Glomerular endothelial cell (primary cell): Measurements from ENCODE around the gene PLXNA2. TPM values are rescaled to one million over a fixed set of nuclear protein-coding genes. Genes with fewer than 3 reads are reported as not detected.

Experiments used
- DNase-seq: peaks from one replicate; pipeline ENCODE4 v3.0.0-alpha.2; 2011; ENCODE audit warnings: low read depth, low spot score; ENCODE audit errors: extremely low read depth
- total RNA-seq: library from RNA; depleted of rRNA; stranded (reverse); fragments of >200 nt; gene quantifications from 2 replicates; pipeline ENCODE4 v1.2.3, GENCODE V29; 2015

The PLXNA2 gene
- total RNA-seq, 1 donor from 2014 or later, result 181 TPM

GRCh38 chr1:208080396-208081286 lies 163.5 kb downstream of the PLXNA2 start:
- no peak for DNase-seq

DNA sequence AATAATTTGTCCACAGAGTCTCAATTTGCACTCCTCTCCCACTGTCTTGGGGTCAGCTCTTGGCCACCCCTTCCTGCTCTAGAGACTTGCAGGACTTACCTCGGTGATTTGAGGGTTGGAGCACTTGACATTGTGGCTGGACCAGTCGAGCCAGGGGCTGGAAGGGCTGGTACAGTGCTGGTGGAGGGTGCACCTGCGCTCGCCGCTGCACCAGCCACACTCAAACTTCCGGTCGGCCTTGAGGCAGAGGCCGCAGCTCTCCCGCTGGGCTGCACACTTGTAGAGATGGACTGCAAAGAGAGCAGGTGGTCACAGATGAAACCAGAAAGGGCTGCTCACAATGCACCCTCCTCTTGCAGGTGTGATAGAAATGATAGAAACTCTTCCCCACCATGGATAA lies 165.0 kb downstream of the PLXNA2 start:
- no peak for DNase-seq

DNA sequence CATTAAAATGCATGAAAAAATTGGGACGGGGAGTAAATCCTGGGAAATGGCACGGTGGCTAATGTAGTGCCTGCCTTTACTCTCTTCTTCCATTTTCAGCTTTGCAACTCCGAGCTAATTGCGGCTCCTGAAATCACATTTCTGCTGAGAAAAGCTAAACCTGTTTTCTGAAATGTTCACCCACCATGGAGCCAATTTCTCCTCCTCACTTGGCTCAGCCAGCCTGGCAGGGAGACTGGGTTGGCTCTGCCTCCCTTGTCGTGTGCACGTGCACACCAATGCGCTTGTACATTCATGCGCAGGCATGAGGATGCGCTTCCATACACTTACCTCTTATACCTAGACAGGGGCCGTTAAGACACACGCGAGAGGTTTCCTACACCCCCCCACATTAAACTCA lies 165.4 kb downstream of the PLXNA2 start:
- no peak for DNase-seq

DNA sequence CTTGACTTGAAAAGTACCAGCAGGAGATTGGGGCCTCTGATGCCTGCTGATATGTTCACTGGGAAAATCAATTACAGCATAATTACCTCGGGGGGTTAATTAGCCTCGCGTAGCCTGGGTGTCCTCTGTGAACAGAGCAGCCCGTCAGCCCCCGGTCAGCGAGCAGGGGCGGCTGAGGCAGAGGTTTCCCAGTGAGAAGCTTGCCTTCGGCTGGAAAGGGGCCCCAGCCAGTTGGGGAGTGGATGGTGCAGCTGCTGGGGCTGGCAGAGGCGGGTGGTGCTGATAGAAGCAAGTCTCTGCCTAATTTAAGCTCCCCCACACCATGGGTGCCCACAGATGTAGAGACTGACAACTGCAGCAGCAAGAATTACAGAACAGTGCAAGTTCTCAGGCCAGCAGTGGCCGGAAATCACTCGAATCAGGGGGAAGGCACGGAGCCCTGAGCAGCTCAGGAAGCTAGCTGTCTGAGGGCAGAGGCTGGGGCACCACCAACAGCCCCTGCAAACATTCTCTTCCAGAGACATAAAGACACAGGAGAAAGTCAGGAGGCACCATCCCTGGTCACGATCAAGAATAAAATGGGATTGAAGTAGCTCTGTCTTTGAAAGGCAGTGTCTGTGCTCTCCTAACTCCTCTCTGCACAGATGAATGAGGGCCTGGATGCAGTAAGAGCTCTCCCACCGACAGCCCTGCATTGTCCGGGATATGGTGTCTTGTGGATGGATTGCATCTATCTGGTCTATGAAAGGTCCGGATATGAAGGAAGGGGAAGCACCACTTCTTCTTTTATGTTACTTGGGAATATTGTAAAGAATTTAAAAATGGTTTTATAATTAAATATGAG lies 166.7 kb downstream of the PLXNA2 start:
- DNase-seq, result no peak

GRCh38 chr1:208074353-208074752 lies 169.8 kb downstream of the PLXNA2 start:
- no peak for DNase-seq

GRCh38 chr1:208071435-208072031 lies 172.7 kb downstream of the PLXNA2 start:
- no peak for DNase-seq

GRCh38 chr1:208069908-208070307 lies 174.3 kb downstream of the PLXNA2 start:
- DNase-seq, result no peak

DNA sequence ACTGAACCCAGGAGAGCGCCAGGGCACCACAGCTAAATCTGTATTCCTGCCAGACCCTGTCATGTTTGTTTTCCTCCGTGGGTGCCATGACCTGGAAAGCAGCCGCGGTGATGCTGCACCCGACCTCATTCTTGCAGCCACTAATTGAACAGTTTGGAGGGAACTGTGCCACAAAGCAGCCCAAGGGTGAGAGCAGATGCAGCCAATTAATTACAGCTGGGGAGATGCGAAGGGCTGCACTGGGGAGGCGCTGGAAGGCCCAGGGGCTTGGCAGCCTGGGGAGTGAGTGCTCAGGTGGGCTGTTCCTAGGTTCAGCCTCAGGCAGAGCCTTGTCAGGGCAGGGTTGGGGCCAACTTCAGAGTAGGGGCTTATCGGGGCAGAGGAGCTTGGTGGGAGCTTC lies 174.9 kb downstream of the PLXNA2 start:
- no peak for DNase-seq

- DNase-seq, result no peak
These were observed 175.3 kb downstream of the PLXNA2 start for GRCh38 chr1:208068908-208069307.

- DNase-seq, result no peak
These were observed 175.8 kb downstream of the PLXNA2 start for GRCh38 chr1:208068407-208068806.

GRCh38 chr1:208066583-208066982 lies 177.6 kb downstream of the PLXNA2 start:
- no peak for DNase-seq

DNA sequence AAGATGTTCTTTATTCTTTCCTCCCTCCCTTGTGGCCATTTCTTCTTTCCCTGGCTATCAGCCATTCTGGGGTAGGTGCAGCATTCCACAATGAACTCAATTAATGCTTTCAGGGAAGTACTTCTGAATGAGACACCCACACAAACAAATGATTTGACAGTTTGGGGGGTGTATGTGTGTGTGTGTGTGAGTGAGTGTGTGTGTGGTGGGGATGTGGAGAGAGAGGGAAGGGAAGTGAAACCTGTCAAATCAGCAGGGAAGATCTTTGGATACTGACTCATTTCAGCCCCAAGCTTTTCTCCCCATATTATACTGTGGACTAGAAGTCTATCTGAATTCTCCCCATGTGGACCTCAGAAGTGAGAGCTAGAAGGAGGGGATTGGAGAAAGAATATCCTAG lies 178.3 kb downstream of the PLXNA2 start:
- DNase-seq, result no peak

DNA sequence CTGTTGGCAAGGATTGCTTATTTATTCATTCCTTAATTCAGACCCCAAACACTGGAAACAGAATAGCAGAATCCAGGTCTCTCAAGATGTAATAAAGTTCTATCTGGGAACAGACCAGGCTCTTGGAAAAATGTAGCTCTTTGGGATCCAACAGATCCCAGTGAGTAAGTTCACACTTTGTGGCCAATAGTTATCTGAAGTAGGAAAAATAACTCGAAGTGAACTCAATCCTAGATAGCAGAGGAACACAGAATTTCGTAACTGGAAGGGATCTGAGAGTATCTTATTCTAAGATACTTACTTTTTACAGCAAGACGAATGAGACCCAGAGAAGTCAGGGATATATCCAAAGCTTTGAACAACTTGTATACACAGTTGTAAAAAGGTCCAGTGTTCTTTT lies 182.6 kb downstream of the PLXNA2 start:
- no peak for DNase-seq

DNA sequence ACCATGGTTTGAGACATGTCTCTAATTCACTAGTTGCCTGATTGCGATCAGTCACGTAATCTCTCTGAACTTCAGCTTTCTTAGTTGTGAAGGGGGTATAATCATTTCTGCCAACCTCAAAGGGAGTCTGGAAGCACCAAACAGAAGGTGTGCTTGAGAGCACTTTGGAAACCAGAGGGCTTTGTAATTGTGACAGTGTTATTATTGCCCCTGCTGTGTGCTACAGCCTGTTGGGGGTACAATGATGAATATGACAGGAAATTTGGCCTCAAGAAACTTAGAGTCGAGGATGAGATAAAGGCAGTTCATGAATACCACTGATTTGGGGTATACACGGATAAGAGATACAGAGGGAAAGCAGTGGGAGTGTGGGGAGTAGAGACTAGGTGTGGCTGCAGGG lies 183.1 kb downstream of the PLXNA2 start:
- no peak for DNase-seq

GRCh38 chr1:208060215-208060869 lies 183.8 kb downstream of the PLXNA2 start:
- DNase-seq, result no peak

DNA sequence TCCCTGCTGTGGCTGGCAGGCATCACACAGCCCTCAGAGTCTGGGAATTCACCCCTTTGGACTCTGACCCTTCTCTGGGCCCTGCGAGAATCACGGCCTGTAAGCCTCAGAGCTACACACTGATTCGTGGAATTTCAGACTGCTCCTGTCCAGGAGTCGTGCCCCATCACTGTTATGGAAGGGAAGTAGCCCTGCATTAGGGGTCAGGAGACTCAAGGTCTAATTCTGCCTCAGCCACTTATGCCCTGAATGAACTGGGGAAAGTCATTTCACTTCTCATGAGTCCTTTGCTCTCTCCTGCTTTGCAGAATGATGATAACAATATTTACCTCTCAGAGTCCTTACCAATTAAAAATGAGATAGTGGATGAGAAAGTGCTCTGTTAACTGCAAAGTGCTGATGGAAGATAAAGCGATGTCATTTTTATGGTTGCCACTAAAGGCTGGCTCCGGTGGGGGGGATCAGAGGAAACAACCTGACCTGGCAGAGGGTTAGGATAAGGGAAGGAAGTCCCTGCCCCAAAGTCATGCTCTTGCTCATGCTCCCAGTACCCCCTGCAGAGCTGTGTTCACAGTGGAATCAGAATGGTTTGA lies 184.7 kb downstream of the PLXNA2 start:
- no peak for DNase-seq

GRCh38 chr1:208058756-208059155 lies 185.4 kb downstream of the PLXNA2 start:
- no peak for DNase-seq

DNA sequence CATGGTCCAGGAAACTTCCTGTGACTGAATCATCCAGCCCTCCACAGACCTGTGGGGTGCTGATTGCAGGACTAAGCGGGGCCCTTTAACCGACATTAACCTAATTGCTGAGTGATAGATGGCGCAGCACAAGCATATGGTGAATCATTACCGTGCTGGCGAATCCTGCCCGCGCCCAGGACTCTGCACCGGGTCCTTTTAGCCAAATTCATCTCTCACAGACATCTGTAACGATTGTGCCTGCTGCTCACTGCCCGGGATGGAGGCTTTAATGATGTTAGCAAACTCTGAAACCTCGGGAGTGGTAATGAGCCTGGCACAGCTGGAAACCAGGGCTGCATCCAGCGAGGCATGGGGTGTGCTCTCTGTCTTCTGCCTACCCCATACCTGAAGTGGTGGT lies 185.9 kb downstream of the PLXNA2 start:
- DNase-seq, result no peak

GRCh38 chr1:208057056-208057455 lies 187.1 kb downstream of the PLXNA2 start:
- no peak for DNase-seq

GRCh38 chr1:208055535-208055934 lies 188.6 kb downstream of the PLXNA2 start:
- no peak for DNase-seq
